HG03064 (cell line): ENCODE measurements around the gene SLC29A3.

Experiments
- ATAC-seq: cut with Tn5 transposase; IDR thresholded peaks from one replicate; pipeline ENCODE4 v1.9.1; 2021; ENCODE audit warnings: low read depth; ENCODE audit not compliant: unreplicated experiment

The SLC29A3 gene

DNA sequence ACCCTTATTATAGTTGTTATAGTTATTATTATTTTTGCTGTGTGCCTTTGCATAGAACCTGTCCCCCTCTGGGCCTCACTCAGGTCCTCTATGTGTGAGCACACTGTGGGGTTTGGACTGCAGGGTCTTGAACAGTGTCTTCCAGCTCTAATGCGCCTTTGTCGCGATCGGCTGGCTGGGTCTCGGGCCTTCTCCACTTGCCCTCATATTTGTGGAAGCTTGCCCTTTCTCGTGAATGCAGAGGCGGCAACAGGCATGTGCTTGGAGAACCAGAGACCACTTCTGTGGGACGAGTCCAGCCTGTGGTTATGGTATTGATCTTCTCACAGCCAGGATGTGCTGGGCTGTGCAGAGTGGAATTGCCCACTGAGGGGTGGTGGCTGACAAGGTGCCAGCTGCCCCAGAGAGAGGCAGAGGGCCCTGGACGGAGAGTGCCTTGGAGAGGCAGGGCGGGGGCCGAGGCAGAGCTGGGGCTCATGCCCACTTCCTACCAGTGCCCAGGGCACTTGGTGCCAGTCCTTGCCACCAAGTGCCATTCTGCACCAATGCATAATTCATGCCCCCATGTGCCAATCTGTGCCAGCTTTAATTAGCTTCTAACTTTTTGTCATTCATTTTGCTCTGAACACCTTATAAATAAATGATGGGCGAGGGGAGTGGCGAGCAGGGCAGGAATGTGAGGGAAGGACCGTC is 70.9 kb downstream of the SLC29A3 start:
- no peak for ATAC-seq

DNA sequence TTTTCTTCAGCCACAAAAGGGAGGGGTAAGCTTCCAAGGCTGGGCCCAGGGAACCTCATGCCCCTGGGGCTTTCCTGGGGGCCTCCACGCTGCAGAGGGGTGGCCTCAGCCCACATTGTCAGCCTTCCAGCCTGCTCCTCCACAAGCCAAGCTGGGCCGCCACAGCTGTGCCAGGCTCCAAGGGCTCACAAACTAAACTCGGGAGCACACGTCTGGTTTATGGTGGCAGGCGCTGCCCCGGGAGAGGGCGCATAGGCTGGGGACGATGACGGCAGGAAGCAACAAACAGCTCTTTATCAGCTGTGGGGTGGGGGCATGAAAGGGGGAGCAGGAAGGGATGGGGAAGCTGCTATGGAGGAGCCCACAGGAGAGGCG is 71.4 kb downstream of the SLC29A3 start:
- no peak for ATAC-seq

DNA sequence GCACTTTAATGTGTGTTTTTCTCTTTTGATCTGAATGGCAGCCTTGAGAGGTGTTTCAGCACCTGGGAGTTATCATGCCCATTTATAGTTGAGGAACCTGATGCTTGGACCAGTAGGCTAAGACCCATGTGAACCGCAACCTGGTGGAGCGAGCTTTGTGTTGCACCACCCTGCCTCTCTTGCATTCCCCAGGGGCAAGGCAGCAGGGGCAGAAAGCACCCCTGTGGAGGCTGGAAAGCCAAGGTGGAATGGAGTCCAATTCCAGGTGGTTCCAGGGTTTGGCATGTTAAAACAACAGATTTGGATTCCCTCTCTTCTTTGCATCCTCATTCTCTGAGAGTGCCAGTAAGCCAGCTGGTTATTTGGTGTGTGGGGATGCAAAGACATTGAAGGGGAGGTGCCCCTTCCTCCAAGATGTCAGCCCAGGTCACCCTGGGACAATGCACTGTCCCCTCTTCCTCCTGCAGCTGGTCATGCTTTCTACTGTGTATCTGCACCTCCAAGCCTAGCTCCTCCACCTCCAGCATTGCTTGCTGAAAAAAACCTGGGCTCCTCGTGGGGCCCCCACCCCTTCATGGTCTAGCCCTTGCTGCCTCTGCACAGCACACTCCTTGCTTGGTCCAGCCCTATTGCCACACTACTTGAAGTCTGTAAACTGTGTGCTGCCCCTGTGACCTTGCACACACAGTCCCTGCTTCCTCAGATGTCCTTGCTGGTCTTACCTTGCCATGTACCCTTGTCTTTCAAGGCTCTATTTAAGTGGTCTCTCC is 72.0 kb downstream of the SLC29A3 start:
- ATAC-seq, result no peak

DNA sequence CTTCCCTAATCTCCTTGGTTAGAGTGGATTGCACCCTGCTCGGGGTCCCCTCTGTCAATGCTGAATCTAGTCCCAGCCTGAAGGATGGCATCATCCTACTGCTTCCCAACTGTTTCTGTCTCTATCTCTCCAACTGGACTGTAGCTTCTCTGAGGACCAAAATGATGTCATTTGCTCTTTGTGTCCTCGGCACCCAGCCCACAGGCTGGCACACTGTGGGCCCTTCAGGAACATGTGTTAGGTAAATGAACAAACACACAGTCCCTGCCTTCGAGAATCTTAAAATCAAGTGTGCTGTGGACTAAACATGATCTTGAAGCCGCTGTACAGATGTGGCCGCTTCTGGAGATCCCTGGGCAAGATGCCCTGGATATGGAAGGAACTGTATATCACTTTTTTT is 72.6 kb downstream of the SLC29A3 start:
- no peak for ATAC-seq

DNA sequence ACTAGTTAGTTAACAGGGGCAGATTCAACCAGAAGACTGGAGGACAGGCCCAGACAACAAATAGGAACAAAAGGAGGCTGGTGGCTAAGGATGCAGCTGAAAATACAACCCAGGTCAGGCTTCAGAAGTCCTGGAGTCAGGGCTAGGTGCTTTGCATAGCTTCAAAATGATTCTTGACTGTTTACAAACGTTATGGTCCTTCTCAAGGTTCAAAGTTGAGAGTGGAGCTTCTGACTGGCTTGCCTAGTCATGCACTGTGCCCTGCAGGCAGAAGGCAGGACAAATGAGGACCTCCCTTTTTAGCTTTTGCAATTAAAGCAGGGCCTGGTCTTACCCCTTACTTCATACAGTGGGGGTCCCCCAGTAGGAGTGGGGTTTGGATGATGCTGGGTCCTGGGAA is 73.2 kb downstream of the SLC29A3 start:
- no peak for ATAC-seq

DNA sequence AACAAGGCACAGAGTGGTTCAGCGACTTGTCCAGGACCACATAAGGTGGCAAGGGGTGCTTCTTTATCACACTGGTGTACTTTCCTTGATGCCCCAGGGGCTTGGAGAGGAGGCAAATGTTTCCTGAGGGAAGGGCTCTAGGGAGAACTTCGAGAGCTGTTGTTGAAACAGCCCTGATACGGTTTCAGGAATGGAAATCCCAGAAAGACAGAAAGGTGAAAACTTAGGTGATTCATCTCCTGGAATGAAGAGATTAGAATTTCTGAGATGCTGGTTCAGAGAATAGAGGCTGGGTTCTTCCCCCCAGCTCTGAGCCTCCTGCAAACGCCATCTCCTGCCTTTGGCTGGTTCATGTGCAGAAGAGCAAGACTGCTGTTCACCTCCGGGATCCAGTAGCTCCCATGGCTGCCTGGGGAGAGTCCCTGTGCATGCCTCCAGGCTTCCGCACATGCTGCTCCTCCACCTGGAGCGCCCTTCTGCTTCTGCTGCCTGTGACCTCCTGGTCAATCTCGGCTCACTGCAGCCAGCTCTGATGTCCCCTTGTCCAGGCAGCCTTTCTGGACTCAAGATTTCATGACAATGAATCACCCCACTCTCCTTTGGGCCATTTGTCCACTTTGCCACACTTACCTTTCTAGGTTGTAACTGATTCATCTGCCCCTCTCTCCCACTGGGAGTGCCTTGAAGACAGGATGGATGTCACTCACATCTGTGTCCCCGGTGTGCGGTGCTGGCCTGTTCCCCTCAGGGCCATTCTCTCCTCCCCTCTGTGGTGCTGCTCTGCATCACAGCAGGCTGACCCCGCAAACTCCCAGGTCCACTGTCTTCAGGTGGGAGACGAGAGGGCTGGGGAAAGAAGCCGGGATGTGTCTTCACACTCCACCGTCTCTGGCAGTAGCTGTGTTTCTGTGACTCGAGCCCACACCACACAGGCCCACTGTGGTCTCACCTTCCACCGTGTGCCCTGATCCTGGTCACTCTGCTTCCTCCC is 74.0 kb downstream of the SLC29A3 start:
- ATAC-seq, result no peak

DNA sequence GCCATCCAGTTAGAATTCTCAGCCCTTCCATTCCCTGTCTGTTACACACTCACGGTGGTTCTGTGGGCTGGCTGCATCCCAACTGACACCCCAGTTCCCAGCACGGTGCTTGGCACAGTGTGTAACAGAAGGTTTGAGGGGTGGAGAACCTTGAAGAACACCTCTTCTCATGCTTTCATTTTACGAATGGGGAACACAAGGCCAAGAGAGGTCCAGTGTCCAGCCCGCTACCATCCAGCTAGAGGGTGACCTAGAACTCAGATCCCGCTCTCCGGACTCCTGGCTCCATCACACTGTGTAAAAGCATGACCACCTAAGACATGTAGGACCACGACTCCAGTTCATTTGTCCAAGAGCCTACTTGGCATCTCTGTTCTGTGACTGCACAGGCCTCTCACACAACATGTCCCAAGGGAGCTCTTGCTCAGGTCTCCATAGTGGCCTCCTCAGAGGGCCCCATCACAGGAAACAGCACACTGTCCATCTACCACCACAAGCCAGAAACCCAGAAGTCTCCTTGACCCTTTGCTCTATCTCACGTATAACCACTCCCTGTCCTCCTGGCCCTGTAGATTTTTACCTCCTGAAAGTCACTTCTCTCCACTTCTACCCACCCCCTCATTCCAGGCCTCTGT is 74.9 kb downstream of the SLC29A3 start:
- no peak for ATAC-seq

DNA sequence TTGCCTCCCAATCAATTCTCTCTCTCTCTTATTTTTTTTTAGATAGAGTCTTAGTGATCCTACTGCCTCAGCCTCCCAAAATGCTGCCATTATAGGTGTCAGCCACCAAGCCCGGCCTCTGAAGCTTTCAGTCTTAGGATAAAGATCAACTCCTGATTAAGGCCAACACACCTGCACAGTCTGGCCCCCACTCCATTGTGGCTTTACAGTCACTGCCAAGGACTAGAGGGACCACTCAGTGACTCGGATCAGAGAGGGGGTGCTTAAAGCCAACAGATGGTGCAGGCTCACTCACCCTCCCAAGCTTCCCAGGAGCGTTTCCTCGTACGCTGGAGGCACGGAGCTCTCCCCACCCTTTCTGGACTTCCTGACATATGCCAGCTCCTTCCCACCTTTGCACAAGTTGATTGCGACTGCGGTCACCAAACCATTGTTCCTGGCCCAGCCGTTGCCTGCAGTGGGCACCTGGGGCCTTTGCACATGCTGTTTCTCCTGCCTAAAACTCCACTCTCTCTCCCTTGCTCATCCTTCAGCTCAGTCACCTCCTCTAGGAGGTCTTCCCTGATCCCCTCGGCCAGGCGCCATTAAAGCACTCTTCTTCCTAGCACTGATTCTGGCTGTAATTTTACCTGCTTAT is 76.0 kb downstream of the SLC29A3 start:
- ATAC-seq, result no peak

DNA sequence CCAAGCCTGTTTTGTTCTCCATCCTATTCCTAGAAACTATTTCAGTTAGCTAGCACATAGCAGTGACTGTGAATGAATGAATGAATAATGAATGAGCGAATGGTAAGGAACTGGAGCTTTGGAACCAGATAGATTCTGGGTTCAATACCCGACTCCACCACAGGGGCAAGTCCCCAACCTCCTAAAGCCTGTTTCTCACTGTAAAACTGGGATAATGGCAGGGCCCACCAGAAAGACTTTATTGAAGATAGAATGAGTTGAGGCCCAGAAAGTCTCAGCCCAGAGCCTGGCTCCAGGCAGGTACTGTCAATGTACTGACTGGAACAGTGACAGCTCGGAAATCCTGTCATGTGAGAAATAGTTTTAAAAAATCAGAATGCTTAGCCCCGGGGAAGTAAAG is 76.6 kb downstream of the SLC29A3 start:
- no peak for ATAC-seq

DNA sequence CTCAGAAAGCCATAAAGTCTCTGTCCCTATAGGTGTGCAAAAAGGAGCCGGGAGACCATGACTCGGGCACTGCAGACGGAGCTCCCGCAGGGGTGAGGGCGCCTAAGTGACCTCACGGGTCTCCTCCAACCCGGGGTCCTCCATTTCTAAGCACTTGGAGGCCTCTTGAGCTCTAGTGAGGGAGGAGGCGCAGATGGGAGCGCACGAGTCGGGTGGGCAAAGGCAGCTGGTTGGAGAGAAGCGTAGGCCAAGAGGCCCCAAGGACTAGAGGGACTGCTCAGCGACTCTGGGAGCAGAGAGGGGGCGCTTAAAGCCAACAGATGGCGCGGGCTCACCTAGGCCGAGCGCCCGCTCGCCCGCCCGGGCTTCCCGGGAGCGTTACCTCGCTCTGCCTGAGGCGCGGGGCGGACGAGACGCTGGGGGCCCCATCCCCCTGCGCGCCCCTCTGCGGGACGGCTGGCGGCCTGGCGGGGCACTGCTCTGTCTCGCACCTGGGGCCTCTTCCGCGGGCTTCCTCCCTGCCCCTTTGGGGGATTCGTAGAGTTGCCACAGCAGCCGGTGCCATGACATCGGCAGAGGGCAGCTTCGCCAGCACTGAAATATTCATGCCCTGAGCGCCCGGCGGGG is 77.1 kb downstream of the SLC29A3 start:
- ATAC-seq, result no peak

DNA sequence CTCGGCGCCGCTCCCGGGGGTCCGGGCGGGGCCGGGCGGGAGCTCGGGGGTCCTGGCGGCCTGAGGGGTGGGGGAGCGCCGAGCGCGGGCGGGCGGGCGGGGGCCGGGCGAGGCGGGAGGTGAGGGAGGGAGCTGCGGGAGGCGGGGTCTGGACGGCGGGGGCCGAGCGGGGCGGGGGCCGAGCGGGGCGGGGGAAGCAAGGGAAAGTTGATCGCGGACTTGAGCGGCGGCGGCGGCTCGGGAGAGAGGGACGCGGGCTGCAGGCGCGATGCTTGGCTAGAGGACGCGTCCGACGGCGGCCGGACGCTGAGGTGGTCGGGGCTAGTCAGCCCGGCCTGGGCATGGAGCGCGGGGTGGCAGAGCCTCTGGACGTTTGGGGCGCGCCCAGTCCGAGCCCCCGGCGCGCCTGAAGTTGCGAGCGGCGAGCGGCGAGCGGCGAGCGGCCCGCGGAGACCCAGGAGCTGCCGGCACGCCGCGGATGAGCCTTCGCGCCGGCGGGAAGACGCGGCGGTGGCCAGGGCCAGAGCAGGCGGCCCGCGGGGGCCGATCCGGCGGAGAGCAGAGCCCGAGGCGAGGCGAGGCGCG is 77.7 kb downstream of the SLC29A3 start, which contains the start of gene CDH23:
TSS of gene CDH23 (plus strand) at position 210 of the 585 bp plus-strand sequence. CDS start 42,912 bp downstream, outside the sequence.
- no peak for ATAC-seq

DNA sequence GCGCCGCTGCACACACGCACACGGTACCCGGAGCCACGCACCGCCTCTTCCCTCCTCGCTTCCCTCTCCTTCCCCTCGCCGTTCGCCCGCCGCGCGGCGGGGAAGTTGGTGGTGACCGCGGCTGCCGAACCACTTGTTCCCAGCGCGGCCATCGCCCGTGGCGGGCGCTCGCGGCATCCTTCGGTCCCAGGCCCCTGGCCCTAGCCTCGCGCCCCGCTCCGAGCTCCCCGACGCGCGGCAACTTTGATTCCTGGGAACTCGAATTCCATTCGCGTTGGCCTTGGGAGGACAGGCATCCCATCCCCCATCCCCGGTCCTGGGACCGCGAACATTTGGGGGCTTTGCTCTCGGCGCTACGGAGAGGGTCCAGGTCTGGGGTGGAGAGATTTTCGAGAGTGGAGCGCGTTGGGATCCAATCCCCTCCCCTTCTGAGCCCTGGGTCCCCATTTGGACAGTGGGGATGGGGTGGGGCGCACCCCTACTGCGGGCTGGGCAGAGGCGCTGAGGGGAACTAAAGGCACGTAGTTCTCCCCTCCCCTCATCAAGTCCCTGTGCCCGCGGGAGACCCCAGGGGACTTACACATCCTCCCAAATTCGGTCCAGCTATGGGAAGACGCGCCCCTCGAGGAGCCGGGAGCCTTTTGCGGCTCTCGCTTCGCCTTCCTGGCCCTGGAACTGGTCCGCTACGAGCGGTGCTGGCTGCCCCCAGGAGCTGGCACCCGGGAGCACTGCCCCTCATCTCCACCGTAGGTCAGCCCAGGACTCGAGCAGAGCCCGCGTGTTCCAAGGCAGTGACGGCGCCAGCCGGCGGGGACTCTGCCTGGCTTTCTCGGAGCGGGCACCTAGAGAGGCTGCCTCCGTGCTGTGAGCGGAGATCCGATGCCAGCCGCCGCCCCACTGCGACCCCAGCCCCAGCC is 78.5 kb downstream of the SLC29A3 start:
- no peak for ATAC-seq

DNA sequence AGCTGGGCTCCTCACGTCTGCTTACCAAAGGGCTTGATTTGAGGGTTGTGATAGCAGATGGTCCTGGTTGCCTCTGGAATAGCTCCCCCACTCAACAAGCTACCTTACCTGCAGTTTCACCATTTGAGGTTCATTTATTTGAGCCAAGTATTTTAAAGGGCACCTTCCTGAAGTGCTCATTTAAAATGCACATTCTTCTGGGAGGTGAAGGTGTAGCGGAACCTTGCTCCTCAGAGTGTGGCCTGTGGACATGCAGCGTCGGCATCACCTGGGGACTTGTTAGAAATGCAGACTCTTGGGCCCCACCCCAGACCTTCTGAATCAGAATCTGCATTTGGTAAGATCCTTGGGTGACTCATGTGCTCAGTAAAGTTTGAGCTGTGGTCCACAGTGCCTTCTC is 79.9 kb downstream of the SLC29A3 start:
- no peak for ATAC-seq

DNA sequence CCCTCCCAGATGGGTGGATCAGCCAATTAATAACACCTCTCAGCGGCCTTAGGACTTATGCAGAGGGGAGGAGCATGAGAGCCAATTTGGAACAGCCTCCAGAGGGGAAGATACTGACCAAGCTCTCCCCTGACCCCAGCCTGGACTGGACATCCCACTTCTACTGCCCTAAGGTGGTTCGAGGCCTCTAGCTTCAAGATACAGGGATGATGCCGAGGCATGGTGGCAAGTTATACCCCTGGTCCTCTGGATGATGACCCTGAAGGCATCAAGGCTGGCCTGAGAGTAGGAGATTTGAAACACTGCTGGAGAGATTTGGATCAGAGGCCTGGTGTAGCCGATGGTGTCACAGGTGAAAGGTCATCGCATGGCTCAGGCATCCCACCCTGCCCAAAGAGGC is 80.9 kb downstream of the SLC29A3 start:
- no peak for ATAC-seq

DNA sequence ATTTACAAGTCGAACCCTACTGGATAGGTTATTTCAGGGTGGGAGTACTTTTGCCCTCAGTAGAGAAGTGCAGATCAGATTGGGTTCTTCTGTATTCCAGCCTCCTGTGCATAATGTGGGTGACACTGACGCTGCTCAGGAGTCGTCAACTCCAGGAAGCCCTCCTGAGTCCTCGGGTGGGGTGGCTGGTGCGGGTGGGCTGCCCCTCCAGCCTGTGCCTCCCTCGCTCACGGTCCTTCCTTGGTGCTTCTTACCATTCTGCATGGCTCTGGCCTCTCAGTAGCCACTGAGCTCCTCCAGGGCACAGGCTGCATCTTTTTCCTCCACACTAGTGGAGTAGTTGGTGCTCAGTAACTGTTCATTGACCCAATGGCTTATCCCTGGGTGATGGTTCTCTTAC is 82.0 kb downstream of the SLC29A3 start:
- ATAC-seq, result no peak

DNA sequence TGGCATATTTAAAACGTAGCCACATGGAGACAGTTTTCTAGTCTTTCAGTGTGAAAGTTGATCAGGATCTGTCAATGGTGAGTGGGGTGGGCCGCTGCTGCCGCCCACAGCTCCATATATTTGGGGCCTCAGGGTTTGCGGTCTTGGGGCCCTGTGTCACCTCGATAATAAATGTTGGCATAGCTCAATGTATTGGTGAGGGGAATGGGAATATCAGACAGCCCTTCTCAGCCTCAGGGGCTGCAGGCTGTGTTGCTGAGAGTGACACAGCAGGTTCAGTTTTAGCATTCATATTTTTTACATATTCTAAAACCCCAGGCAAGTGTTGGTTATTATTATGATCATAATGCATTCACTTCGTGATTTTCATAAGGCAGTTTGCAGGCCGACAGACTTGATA is 82.9 kb downstream of the SLC29A3 start:
- ATAC-seq, result no peak

DNA sequence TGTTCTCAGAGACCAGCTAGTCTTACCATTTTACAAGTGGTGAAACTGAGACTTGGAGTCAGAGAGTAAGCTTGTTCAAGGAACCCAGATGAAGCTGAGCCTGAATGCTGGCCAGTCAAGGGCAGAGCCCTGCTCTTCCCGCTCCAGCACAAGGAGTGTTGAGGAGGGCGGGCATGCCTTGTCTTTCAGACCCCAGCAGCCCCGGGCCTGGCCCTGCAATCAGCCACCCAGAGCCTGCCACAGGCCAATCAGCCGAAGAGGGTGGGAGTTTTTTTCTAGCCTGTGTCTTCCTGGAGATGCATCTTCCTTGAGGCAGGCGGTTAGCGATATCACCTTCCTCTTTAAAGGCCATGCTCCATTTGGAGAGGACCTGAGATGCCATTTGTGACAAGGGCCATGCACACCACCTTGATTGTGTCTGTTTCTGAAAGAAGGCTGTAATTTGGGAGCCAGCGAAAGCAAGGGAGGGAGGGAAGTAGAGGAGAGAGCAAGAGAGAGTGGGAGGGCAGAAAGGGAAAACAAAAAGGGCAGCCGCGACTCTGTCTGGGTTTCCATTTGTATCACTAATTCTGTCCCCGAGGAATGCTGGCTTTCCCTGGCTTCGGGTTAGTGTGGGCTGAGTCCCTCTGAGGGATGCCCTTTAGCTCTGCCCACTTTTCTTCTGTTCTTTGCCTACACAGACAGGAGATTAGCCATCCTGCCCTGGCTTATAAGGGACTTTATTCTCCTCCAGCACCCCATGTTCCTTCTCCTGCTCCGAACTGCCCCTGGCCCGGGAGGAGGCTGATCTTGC is 85.6 kb downstream of the SLC29A3 start:
- ATAC-seq, result no peak
